Omental fat pad (tissue), 4 donors: ENCODE data around the gene R3HDM4. TPM values are rescaled to one million over a fixed set of nuclear protein-coding genes. Genes with fewer than 3 reads are reported as not detected.
"Not testable (repeated sequence)": the region's sequence is repeated elsewhere in the genome, so short reads cannot be mapped to it uniquely, and the experiment has no call there.

Experiments
- ATAC-seq: fragments of 150-250 bp; one replicate; pipeline ENCODE4 v1.9.1; 2016; ENCODE audit warnings: mild to moderate bottlenecking, moderate library complexity; ENCODE audit not compliant: low FRiP score
- DNase-seq: peaks from one replicate; pipeline ENCODE4 v3.0.0-alpha.2; 2019; ENCODE audit warnings: low spot score
- total RNA-seq, 4 donors: library from RNA; depleted of rRNA; stranded (reverse); fragments of >200 nt; gene quantifications; one replicate each; pipeline ENCODE4 v1.1.0, GENCODE V29; 2016
- TF ChIP-seq, protein P1 (sequence below), 3 donors: fragments of 450-650 bp; IDR thresholded peaks; one replicate each; pipeline ENCODE4 v1.5.1; 2016 to 2017; ENCODE audit warnings: antibody characterized with exemption in 3 of 3, mild to moderate bottlenecking in 3 of 3, moderate library complexity in 2 of 3

R3HDM4 gene
- total RNA-seq, 4 donors from 2014 or later = 27.1 to 55.2 (median 44.4) TPM

DNA sequence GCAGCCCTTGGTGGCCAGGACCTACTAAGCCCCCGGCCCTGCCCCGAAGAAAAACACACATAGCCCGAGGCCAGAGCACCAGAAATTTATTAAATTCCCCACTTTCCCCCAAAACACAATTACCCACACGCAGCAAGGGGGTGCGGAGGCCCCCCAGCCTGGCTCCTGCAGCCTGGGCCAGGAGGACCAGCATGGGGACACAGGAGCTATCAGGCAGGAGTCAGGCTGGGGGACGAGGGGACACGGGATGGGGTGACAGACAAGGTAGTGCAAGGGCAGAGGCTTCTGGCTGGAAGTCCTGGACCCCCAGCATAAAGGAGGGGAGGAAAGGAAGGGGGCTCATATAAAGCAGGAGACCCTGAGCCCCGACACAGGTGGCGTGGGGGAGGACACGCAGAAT, 16.6 kb downstream of the R3HDM4 start:
- no peak for ATAC-seq
- TF ChIP-seq, protein P1, sequence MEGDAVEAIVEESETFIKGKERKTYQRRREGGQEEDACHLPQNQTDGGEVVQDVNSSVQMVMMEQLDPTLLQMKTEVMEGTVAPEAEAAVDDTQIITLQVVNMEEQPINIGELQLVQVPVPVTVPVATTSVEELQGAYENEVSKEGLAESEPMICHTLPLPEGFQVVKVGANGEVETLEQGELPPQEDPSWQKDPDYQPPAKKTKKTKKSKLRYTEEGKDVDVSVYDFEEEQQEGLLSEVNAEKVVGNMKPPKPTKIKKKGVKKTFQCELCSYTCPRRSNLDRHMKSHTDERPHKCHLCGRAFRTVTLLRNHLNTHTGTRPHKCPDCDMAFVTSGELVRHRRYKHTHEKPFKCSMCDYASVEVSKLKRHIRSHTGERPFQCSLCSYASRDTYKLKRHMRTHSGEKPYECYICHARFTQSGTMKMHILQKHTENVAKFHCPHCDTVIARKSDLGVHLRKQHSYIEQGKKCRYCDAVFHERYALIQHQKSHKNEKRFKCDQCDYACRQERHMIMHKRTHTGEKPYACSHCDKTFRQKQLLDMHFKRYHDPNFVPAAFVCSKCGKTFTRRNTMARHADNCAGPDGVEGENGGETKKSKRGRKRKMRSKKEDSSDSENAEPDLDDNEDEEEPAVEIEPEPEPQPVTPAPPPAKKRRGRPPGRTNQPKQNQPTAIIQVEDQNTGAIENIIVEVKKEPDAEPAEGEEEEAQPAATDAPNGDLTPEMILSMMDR (IDR thresholded peaks at IDR 0.05) = no peak
- DNase-seq = no peak

GRCh38 chr19:892894-893689, 19.9 kb downstream of the R3HDM4 start, which contains the start of the genes MED16 and RNU6-9:
TSS of gene MED16 (minus strand) at chr19:893187. CDS start at chr19:891131, 2,056 bp downstream.
TSS of gene RNU6-9 (plus strand) at chr19:893484.
- TF ChIP-seq, protein P1 (IDR thresholded peaks at IDR 0.05) = no peak
- DNase-seq (peak; percentile 67), ATAC-seq (peak; percentile 95)

DNA sequence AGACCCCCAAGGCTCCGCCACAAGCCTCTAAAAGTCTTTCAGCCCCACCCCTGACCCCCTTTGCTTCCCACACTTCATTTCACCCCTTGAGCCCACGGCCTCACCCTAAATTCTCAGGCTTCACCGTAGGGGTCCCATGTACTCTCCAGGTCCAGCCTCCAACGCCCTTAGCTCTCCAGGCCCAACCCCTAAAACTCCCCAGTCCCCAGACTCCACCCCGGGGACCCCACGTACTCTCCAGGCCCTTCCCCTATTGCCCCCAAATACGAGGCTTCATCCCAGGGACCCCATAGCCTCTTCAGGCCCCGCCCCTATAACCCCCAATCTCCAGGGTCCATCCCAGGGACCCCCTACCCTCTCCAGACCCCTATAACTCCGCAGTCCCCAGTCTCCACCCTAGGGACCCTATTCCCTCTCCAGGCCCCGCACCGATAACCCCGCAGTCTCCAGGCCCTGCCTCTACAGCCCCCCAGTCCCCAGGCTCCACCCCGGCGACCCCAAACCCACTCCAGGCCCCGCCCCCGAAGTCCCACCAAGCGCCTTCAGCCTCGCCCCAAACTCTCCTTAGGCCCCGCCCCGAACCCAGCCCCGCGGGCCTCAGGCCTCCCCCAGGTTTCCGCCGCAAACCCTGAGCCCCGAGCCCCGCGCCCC, 20.7 kb downstream of the R3HDM4 start:
- DNase-seq (no peak), ATAC-seq (no peak)
- TF ChIP-seq, protein P1 (IDR thresholded peaks at IDR 0.05) = no peak

- DNase-seq, ATAC-seq: not testable (repeated sequence)
Observed at GRCh38 chr19:891421-892200, 21.4 kb downstream of the R3HDM4 start.

- no peak for DNase-seq
- no peak for ATAC-seq
- TF ChIP-seq, protein P1 (IDR thresholded peaks at IDR 0.05) = no peak
Observed at GRCh38 chr19:890831-891230, 22.2 kb downstream of the R3HDM4 start.

DNA sequence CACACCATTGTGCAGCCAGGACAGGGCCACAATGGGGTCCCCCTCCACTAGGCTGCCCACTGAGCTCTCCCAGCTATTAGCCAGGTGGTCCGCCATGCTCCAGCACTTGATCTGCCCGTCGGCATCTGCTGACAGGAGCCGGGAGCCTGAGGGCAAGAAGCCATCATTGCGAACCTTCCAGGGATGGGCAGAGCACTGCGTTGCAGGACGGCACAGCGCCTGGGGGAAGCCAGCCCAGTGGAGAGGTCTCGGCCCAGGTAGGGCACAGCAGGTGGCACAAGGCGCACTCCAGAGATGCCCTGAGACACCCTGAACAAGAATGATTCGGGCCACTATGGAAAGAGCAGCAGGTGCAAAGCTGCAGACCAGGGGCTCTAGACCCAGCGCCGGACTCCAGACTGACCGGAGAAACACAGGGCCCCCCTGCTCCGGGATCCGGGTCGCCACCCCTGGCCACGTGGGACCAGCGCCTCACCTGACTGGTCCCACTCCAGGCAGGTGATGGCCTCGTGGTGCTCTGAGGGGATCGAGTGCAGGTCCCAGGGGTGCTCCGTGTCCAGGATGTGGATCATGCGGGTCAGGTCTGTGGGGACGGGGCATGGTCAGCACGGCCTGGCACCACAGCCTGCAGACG, 23.2 kb downstream of the R3HDM4 start:
- TF ChIP-seq, protein P1 (IDR thresholded peaks at IDR 0.05) = no peak
- DNase-seq = no peak
- no peak for ATAC-seq
